Transverse colon (tissue), 4 donors: ENCODE measurements around the gene QDPR. TPM values are rescaled to one million over a fixed set of nuclear protein-coding genes. Genes with fewer than 3 reads are reported as not detected.

Experiments
- DNase-seq: peaks from one replicate; pipeline ENCODE4 v3.0.0-alpha.2; 2019
- H3K27ac ChIP-seq, 4 donors: fragments of 200-600 bp; sonication (generic); 2 replicates each; pipeline ENCODE4 v1.5.1; 2016 to 2018; ENCODE audit warnings: inconsistent platforms in 4 of 4
- H3K27me3 ChIP-seq: fragments of 200-600 bp; sonication (generic); 2 replicates; pipeline ENCODE4 v1.5.1; 2017; ENCODE audit warnings: inconsistent platforms
- H3K36me3 ChIP-seq, 4 donors: fragments of 200-600 bp; sonication (generic); 2 replicates each; pipeline ENCODE4 v1.5.1; 2017 to 2019; ENCODE audit warnings: inconsistent platforms in 4 of 4
- H3K4me1 ChIP-seq, 4 donors: fragments of 200-600 bp; sonication (generic); 2 replicates each; pipeline ENCODE4 v1.5.1; 2017 to 2020; ENCODE audit warnings: inconsistent platforms in 4 of 4
- H3K4me3 ChIP-seq, 4 donors: fragments of 200-600 bp; sonication (generic); 1 replicate in 1 of 4; 2 replicates in 3 of 4; pipeline versions ENCODE4 v1.5.1 to v1.6.1; 2017 to 2019; ENCODE audit warnings: inconsistent platforms in 4 of 4
- H3K9me3 ChIP-seq, 2 donors: fragments of 200-600 bp; sonication (generic); 2 replicates each; pipeline ENCODE4 v1.5.1; 2017 to 2019; ENCODE audit warnings: inconsistent platforms in 2 of 2
- EP300 ChIP-seq: sonication (generic); formaldehyde crosslinking; IDR thresholded peaks from one replicate; pipeline ENCODE4 v1.6.1; 2017; ENCODE audit warnings: antibody characterized with exemption, low read depth
- POLR2A ChIP-seq: fragments of 450-650 bp; IDR thresholded peaks from one replicate; pipeline ENCODE4 v1.6.1; 2016; ENCODE audit warnings: antibody characterized with exemption, mild to moderate bottlenecking, moderate library complexity
- POLR2AphosphoS5 ChIP-seq, 3 donors: sonication (generic); formaldehyde crosslinking; IDR thresholded peaks; one replicate each; pipeline ENCODE4 v1.6.1; 2016; ENCODE audit warnings: antibody characterized with exemption in 3 of 3
- WGBS, 2 donors: methylation state at CpG; one replicate each; pipeline ENCODE4 v1.1.5; 2018; ENCODE audit warnings: low coverage in 1 of 2; 5-methylcytosine and 5-hydroxymethylcytosine counted together
- in situ Hi-C, 4 donors: fragments of 200-750 bp; cut with MboI; loops; one replicate each; pipeline versions ENCODE4 v1.15.0 to v1.15.1; 2017; ENCODE audit warnings: low sequenced_read_pairs in 3 of 4, low pct_ligation_motif_present in 1 of 4, low pct_unique_long_range_greater_than_20kb in 1 of 4
- intact Hi-C: fragments of 100-400 bp; cut with DNase I; formaldehyde crosslinking; loops from one replicate; pipeline ENCODE4 v1.15.1; 2023; ENCODE audit warnings: low total_unique reads
- total RNA-seq, 4 donors: library from RNA; depleted of rRNA; stranded (reverse); fragments of >200 nt; gene quantifications; one replicate each; pipeline ENCODE4 v1.1.0, GENCODE V29; 2016
- TF ChIP-seq, protein P1 (sequence below), 5 experiments: fragments of 200-600 bp in 3 of 5; fragments of 450-650 bp in 2 of 5; sonication (generic) in 3 of 5; IDR thresholded peaks; 1 replicate in 2 of 5; 2 replicates in 3 of 5; pipeline ENCODE4 v1.5.1; 2016 to 2017; ENCODE audit warnings: antibody characterized with exemption in 5 of 5, inconsistent platforms in 3 of 5, mild to moderate bottlenecking in 2 of 5, moderate library complexity in 1 of 5

Gene QDPR
- total RNA-seq, 4 donors from 2014 or later: 11.4 to 32.4 (median 13.0) TPM; not detected in 1

DNA sequence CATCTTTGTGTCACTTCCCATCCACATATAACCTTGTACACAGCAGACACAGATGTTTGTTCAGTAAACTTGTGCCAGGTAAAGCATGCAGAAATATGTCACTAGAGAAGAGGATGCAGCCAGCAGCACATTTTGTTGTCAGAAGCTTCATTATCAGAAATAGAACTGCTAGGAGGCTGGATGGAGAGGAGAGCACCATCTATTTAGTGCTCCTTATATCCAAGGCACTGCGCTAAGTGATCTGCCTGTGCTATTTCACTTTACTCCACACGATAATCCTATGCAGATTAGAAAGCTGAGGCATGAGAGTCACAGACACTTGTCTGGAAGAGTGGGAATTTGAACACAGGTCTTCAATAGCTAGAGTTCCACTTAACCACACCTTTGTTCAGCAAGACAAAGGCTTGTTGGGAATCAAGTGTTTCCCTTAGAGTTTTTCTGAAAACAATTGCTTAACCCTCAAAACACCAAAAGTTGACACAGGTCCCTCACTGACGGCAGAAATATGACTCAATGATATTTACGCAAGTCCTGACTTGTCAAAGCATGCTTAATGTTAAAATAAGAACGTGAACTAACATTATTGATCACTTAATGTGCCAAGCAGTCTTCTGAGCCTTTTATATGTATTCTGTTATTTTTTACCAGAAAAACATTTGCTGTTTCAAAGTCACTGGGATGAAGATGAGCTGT is 1.2 kb upstream of the QDPR start:
- H3K36me3 ChIP-seq: no peaks in the 10 kb centered on the region
- peaks cover 0 to 16% (median 11%) of the 10 kb centered on the region in 4 donors for H3K4me1 ChIP-seq
- no peaks in the 10 kb centered on the region for H3K9me3 ChIP-seq
- intact Hi-C loops (no loop called here), in situ Hi-C loops (no loop called here)
- no peak overlapping the region for H3K4me3 ChIP-seq
- H3K27ac ChIP-seq: peak overlapping the region in 1 of 4 donors; percentile 88
- H3K27me3 ChIP-seq: peaks cover 2% of the 10 kb centered on the region
- 88 to 90% methylated on average over 5 of the region's 5 CpGs for WGBS, 2 donors
- DNase-seq: no peak
- TF ChIP-seq, protein P1, sequence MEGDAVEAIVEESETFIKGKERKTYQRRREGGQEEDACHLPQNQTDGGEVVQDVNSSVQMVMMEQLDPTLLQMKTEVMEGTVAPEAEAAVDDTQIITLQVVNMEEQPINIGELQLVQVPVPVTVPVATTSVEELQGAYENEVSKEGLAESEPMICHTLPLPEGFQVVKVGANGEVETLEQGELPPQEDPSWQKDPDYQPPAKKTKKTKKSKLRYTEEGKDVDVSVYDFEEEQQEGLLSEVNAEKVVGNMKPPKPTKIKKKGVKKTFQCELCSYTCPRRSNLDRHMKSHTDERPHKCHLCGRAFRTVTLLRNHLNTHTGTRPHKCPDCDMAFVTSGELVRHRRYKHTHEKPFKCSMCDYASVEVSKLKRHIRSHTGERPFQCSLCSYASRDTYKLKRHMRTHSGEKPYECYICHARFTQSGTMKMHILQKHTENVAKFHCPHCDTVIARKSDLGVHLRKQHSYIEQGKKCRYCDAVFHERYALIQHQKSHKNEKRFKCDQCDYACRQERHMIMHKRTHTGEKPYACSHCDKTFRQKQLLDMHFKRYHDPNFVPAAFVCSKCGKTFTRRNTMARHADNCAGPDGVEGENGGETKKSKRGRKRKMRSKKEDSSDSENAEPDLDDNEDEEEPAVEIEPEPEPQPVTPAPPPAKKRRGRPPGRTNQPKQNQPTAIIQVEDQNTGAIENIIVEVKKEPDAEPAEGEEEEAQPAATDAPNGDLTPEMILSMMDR (IDR thresholded peaks at IDR 0.05): no peak
- TF ChIP-seq POLR2AphosphoS5 (IDR thresholded peaks at IDR 0.05) (no peak), POLR2A (no peak), EP300 (no peak)

DNA sequence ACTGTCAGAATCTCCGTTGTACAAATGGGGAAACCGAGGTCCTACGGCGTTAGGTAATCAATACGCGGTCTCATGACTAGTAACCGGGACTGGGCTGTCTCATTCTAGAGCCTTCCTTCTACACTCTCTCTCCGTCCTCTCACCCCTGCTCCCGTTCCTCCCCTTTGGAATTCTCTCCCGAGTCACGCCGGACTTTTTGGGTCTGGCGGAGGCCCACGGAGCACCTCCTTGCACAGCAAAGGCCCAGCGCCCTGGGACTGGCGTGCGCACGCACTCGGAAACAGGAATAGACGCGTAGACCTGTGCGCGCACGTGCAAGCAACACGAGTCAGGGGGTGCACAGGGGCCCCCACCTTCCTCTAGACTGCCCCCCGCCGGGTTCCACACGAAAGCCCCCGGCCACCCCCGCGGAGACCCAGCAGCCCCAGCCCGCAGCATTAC is 361 bp downstream of the QDPR start:
- H3K27me3 ChIP-seq: no peaks in the 10 kb centered on the region
- intact Hi-C loops: no loop called here
- H3K4me3 ChIP-seq: peak overlapping the region; percentile 59 to 90 (median 84)
- peak; percentile 62 for DNase-seq
- H3K9me3 ChIP-seq: no peaks in the 10 kb centered on the region
- no peaks in the 10 kb centered on the region for H3K36me3 ChIP-seq
- 1 to 3% methylated on average over 15 to 25 of the region's 32 CpGs for WGBS, 2 donors
- H3K27ac ChIP-seq: peak overlapping the region; percentile 62 to 88 (median 86)
- peaks cover 0 to 16% (median 11%) of the 10 kb centered on the region in 4 donors for H3K4me1 ChIP-seq
- in situ Hi-C loops: no loop called here
- TF ChIP-seq POLR2A: no peak
- TF ChIP-seq, protein P1 (IDR thresholded peaks at IDR 0.05): no peak
- no peak for TF ChIP-seq POLR2AphosphoS5 (IDR thresholded peaks at IDR 0.05)
- no peak for TF ChIP-seq EP300

DNA sequence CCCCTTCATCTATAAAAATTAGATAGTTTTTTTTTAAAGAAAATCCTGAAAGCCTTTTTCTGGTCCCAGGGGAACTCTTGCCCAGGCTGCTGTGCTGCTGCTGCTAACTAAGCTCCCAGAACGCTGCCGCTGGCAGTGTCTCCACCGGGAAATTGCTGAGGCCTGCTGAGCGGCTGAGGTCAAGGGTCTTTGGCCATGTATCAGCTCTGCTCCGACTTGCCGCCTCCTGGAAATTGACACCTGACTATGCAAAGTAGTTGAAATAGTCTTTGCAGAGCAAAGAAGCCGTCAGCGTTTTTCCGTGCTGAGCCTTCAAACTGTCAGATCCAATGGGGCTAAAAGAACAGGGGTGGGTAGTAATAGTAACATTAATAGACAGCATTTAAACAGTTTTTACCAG is 839 bp downstream of the QDPR start:
- 20% methylated on average over 9 of the region's 9 CpGs; no CpG with 5 or more reads in 1 of the 2 donors for WGBS, 2 donors
- peaks cover 0 to 20% (median 12%) of the 10 kb centered on the region in 4 donors for H3K4me1 ChIP-seq
- no peaks in the 10 kb centered on the region for H3K36me3 ChIP-seq
- in situ Hi-C loops: no loop called here
- no peaks in the 10 kb centered on the region for H3K9me3 ChIP-seq
- intact Hi-C loops: no loop called here
- DNase-seq: peak; percentile 31
- H3K27ac ChIP-seq: peak overlapping the region; percentile 62 to 88 (median 86)
- H3K27me3 ChIP-seq: no peaks in the 10 kb centered on the region
- H3K4me3 ChIP-seq: peak overlapping the region; percentile 59 to 90 (median 84)
- no peak for TF ChIP-seq EP300
- TF ChIP-seq, protein P1 (IDR thresholded peaks at IDR 0.05): no peak
- no peak for TF ChIP-seq POLR2A

DNA sequence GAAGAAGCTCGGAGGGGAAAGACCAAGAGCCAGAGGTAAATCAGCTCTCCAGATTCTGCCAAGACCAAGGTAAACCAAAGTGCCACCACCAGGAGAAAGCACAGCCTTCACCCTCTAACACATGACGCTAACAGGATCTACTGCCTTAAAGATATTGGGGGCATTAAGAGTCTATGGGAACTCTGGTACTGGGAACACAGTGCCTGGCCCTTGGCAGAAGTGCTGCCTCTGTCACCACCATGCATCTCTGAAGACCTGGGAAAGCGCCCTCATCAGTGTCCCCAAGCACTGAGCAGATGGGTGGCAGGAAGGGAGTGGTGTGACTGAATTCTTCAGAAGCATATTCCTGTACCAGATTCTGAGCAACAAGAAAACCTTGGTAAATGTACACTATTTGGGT is 1.3 kb downstream of the QDPR start:
- in situ Hi-C loops: no loop called here
- peaks cover 0 to 24% (median 14%) of the 10 kb centered on the region in 4 donors for H3K4me1 ChIP-seq
- intact Hi-C loops: no loop called here
- peak overlapping the region in 2 of 4 donors; percentile 62 to 84 for H3K27ac ChIP-seq
- no peaks in the 10 kb centered on the region for H3K27me3 ChIP-seq
- peak overlapping the region in 2 of 4 donors; percentile 59 to 80 for H3K4me3 ChIP-seq
- no peak for TF ChIP-seq POLR2A
- TF ChIP-seq, protein P1 (IDR thresholded peaks at IDR 0.05): no peak
- no peak for TF ChIP-seq EP300
- TF ChIP-seq POLR2AphosphoS5 (IDR thresholded peaks at IDR 0.05): no peak
- DNase-seq: no peak
- no peaks in the 10 kb centered on the region for H3K36me3 ChIP-seq
- 88% methylated on average over 3 of the region's 3 CpGs; no CpG with 5 or more reads in 1 of the 2 donors for WGBS, 2 donors
- H3K9me3 ChIP-seq: no peaks in the 10 kb centered on the region
